OCI-LY7 (cell line): ENCODE measurements around the gene ERBIN. TPM values are rescaled to one million over a fixed set of nuclear protein-coding genes. Genes with fewer than 3 reads are reported as not detected.

Experiments
- BruUV-seq: library from RNA; stranded (reverse); fragments of 400-500 nt; replicated peaks from 2 replicates; lab custom pipeline; 2021; lab: Mats Ljungman, UMichigan
- CTCF ChIA-PET: fragments of 300-600 bp; sonication (Branson Sonifier 250); formaldehyde crosslinking; loops from one replicate; lab custom pipeline; 2022; ENCODE audit warnings: antibody characterized with exemption; ENCODE audit not compliant: unreplicated experiment; lab: Charles Lee
- POLR2A ChIA-PET: fragments of 300-600 bp; sonication (Branson Sonifier 250); formaldehyde crosslinking; loops from one replicate; lab custom pipeline; 2022; ENCODE audit warnings: antibody characterized with exemption; lab: Charles Lee
- DNase-seq: peaks from one replicate; pipeline ENCODE4 v3.0.0-alpha.2; 2015; ENCODE audit warnings: low spot score
- H2AFZ ChIP-seq: fragments of 200-600 bp; sonication (generic), shearing (Covaris generic); 2 replicates; pipeline ENCODE4 v1.6.1; 2014; ENCODE audit warnings: mild to moderate bottlenecking, antibody characterized with exemption, low read length, moderate library complexity
- H3K27ac ChIP-seq: fragments of 200-600 bp; sonication (generic); 2 replicates; pipeline ENCODE4 v1.5.1; 2014; ENCODE audit warnings: mixed run types, low read depth, mild to moderate bottlenecking, moderate library complexity, low read length, inconsistent platforms; ENCODE audit not compliant: poor library complexity, severe bottlenecking
- H3K36me3 ChIP-seq: fragments of 200-600 bp; sonication (generic); 2 replicates; pipeline ENCODE4 v1.6.1; 2014; ENCODE audit warnings: mild to moderate bottlenecking, antibody characterized with exemption, low read length, moderate library complexity, mixed read lengths; ENCODE audit not compliant: insufficient read depth
- H3K4me1 ChIP-seq: fragments of 200-600 bp; sonication (generic); 2 replicates; pipeline ENCODE4 v1.5.1; 2014; ENCODE audit warnings: mild to moderate bottlenecking, low read length; ENCODE audit not compliant: insufficient read depth, poor library complexity, severe bottlenecking
- H3K4me2 ChIP-seq: fragments of 200-600 bp; sonication (generic); 2 replicates; pipeline ENCODE4 v1.6.1; 2014; ENCODE audit warnings: mild to moderate bottlenecking, low read length
- H3K4me3 ChIP-seq: fragments of 200-600 bp; sonication (generic); 2 replicates; pipeline ENCODE4 v1.5.1; 2014; ENCODE audit warnings: mild to moderate bottlenecking, low read depth, low read length; ENCODE audit not compliant: poor library complexity, severe bottlenecking
- H3K79me2 ChIP-seq: fragments of 200-600 bp; sonication (generic); 2 replicates; pipeline ENCODE4 v1.6.1; 2016; ENCODE audit warnings: low read depth, mild to moderate bottlenecking, low read length, moderate library complexity, mixed read lengths; ENCODE audit not compliant: insufficient read depth
- H3K9me2 ChIP-seq: fragments of 200-600 bp; sonication (generic); 2 replicates; pipeline ENCODE4 v1.6.1; 2016; ENCODE audit warnings: mild to moderate bottlenecking, low read length, mixed read lengths; ENCODE audit not compliant: insufficient read depth
- H3K9me3 ChIP-seq: fragments of 200-600 bp; sonication (generic); 2 replicates; pipeline ENCODE4 v1.6.1; 2014; ENCODE audit warnings: mild to moderate bottlenecking, mixed run types, low read length, mixed read lengths
- H4K20me1 ChIP-seq: fragments of 200-600 bp; sonication (generic); 2 replicates; pipeline ENCODE4 v1.6.1; 2014; ENCODE audit warnings: mild to moderate bottlenecking, antibody characterized with exemption, low read length, moderate library complexity, mixed read lengths; ENCODE audit not compliant: insufficient read depth
- CTCF ChIP-seq: fragments of 200-600 bp; sonication (generic); conservative IDR thresholded peaks from 2 replicates; pipeline ENCODE4 v1.5.1; 2014; ENCODE audit warnings: mild to moderate bottlenecking, antibody characterized with exemption, low read length, moderate library complexity, mixed read lengths
- EZH2phosphoT487 ChIP-seq: fragments of 200-600 bp; sonication (generic); IDR thresholded peaks from 2 replicates; pipeline ENCODE4 v1.6.1; 2018; ENCODE audit warnings: low read depth, borderline replicate concordance, mild to moderate bottlenecking, mixed run types, antibody characterized with exemption, low read length, moderate library complexity, mixed read lengths
- intact Hi-C: fragments of 100-400 bp; cut with micrococcal nuclease; formaldehyde crosslinking; loops from one replicate; pipeline ENCODE4 v1.10.0; 2022; ENCODE audit not compliant: unreplicated experiment
- total RNA-seq, 2 experiments: library from RNA; depleted of rRNA in 1 of 2; stranded (reverse); fragments of >200 nt in 1 of 2; shearing (Covaris generic) in 1 of 2; gene quantifications; 2 replicates each; pipeline ENCODE4 v1.2.3, GENCODE V29; 2014 to 2022

ERBIN gene
- total RNA-seq, 2 experiments from 2014 or later = 84.5 to 132 TPM

GRCh38 chr5:66015196-66015960 is 89.0 kb downstream of the ERBIN start:
- POLR2A ChIA-PET = interaction anchor here (0.9 kb wide), 1 partner anchor 10 kb away, joined by 4 read pairs; no protein-coding TSS in a partner anchor
- no peak overlapping the region for H2AFZ ChIP-seq
- intact Hi-C loops = no loop called here
- no TSS peak for BruUV-seq
- CTCF ChIA-PET = no interaction called here
- peaks cover 9% of the 10 kb centered on the region for H3K4me1 ChIP-seq
- H3K79me2 ChIP-seq = peaks cover 24% of the 10 kb centered on the region; the same call in 1 of the 2 replicates
- H3K4me2 ChIP-seq = no peak overlapping the region
- peaks cover 46% of the 10 kb centered on the region for H3K36me3 ChIP-seq
- no peak overlapping the region for H3K4me3 ChIP-seq
- TF ChIP-seq EZH2phosphoT487 (no peak), CTCF (no peak)
- H4K20me1 ChIP-seq = no peaks in the 10 kb centered on the region
- no peaks in the 10 kb centered on the region for H3K9me3 ChIP-seq
- no peak for DNase-seq
- no peaks in the 10 kb centered on the region for H3K9me2 ChIP-seq
- no peak overlapping the region for H3K27ac ChIP-seq

- Histone ChIP-seq H3K4me2 (no peak overlapping the region), H3K36me3 (peaks cover 54% of the 10 kb centered on the region), H3K27ac (no peak overlapping the region), H3K4me3 (no peak overlapping the region), H3K4me1 (no peaks in the 10 kb centered on the region), H2AFZ (no peak overlapping the region), H3K79me2 (peaks cover 22% of the 10 kb centered on the region; the same call in 1 of the 2 replicates), H3K9me3 (no peaks in the 10 kb centered on the region), H3K9me2 (0 out of 2 replicates have a peak, but pooled peaks cover 3% of the 10 kb centered on the region), H4K20me1 (no peaks in the 10 kb centered on the region)
- TF ChIP-seq EZH2phosphoT487 (no peak), CTCF (no peak)
- no peak for DNase-seq
- intact Hi-C loops = loop anchor here (10.0 kb wide), 1 partner anchor 277 kb away; no protein-coding TSS in a partner anchor
- ChIA-PET CTCF (no interaction called here), POLR2A (interaction anchor here (0.9 to 1.6 kb wide), 7 partner anchors 11 to 80 kb away, joined by 3 to 6 read pairs (median 3); no protein-coding TSS in a partner anchor)
- BruUV-seq = no TSS peak
Observed at GRCh38 chr5:66021585-66021984, 95.2 kb downstream of the ERBIN start.

GRCh38 chr5:66039296-66039695 is 112.9 kb downstream of the ERBIN start:
- Histone ChIP-seq H3K4me2 (no peak overlapping the region), H2AFZ (no peak overlapping the region), H3K79me2 (no peaks in the 10 kb centered on the region), H3K27ac (no peak overlapping the region), H3K4me1 (no peaks in the 10 kb centered on the region), H4K20me1 (no peaks in the 10 kb centered on the region), H3K36me3 (peaks cover 93% of the 10 kb centered on the region), H3K9me3 (no peaks in the 10 kb centered on the region), H3K9me2 (no peaks in the 10 kb centered on the region), H3K4me3 (no peak overlapping the region)
- intact Hi-C loops = no loop called here
- no peak for DNase-seq
- POLR2A ChIA-PET = interaction anchor here (1.0 to 2.8 kb wide), 4 partner anchors 9 to 125 kb away, joined by 3 to 10 read pairs (median 6); no protein-coding TSS in a partner anchor
- TF ChIP-seq EZH2phosphoT487 (no peak), CTCF (no peak)
- BruUV-seq = no TSS peak
- CTCF ChIA-PET = no interaction called here
